ENCODE measurements around the gene YY1. TPM values are rescaled to one million over a fixed set of nuclear protein-coding genes. Genes with fewer than 3 reads are reported as not detected.
A peak's percentile ranks its signal among the peaks of the same experiment; 100 is the strongest.

Gene YY1
- total RNA-seq, 1 experiment from 2014 or later = 83.1 TPM

- TF ChIP-seq, protein P1, sequence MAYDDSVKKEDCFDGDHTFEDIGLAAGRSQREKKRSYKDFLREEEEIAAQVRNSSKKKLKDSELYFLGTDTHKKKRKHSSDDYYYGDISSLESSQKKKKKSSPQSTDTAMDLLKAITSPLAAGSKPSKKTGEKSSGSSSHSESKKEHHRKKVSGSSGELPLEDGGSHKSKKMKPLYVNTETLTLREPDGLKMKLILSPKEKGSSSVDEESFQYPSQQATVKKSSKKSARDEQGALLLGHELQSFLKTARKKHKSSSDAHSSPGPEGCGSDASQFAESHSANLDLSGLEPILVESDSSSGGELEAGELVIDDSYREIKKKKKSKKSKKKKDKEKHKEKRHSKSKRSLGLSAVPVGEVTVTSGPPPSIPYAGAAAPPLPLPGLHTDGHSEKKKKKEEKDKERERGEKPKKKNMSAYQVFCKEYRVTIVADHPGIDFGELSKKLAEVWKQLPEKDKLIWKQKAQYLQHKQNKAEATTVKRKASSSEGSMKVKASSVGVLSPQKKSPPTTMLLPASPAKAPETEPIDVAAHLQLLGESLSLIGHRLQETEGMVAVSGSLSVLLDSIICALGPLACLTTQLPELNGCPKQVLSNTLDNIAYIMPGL (CRISPR knock-in tag; IDR thresholded peaks at IDR 0.05) = peak; percentile 92; the same call in 1 of the 2 replicates
- TF ChIP-seq, protein P2, sequence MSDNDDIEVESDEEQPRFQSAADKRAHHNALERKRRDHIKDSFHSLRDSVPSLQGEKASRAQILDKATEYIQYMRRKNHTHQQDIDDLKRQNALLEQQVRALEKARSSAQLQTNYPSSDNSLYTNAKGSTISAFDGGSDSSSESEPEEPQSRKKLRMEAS (CRISPR knock-in tag; IDR thresholded peaks at IDR 0.05) = peak; percentile 88
- 0 out of 2 replicates have a peak, but pooled peaks have one; percentile 72 for TF ChIP-seq TEAD4 (CRISPR knock-in tag; IDR thresholded peaks at IDR 0.05)
- 0 out of 2 replicates have a peak, but pooled peaks have one; percentile 60 for TF ChIP-seq PREB (CRISPR knock-in tag; IDR thresholded peaks at IDR 0.05; ENCODE audit: borderline replicate concordance)
- peak; percentile 64 for TF ChIP-seq MYBL2 (CRISPR knock-in tag; IDR thresholded peaks at IDR 0.05)
- TF ChIP-seq, protein P3, sequence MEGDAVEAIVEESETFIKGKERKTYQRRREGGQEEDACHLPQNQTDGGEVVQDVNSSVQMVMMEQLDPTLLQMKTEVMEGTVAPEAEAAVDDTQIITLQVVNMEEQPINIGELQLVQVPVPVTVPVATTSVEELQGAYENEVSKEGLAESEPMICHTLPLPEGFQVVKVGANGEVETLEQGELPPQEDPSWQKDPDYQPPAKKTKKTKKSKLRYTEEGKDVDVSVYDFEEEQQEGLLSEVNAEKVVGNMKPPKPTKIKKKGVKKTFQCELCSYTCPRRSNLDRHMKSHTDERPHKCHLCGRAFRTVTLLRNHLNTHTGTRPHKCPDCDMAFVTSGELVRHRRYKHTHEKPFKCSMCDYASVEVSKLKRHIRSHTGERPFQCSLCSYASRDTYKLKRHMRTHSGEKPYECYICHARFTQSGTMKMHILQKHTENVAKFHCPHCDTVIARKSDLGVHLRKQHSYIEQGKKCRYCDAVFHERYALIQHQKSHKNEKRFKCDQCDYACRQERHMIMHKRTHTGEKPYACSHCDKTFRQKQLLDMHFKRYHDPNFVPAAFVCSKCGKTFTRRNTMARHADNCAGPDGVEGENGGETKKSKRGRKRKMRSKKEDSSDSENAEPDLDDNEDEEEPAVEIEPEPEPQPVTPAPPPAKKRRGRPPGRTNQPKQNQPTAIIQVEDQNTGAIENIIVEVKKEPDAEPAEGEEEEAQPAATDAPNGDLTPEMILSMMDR (IDR thresholded peaks at IDR 0.05) = peak; percentile 82
- TF ChIP-seq FOXP1 (CRISPR knock-in tag; IDR thresholded peaks at IDR 0.05; ENCODE audit: borderline replicate concordance) = peak; percentile 64; the same call in 1 of the 2 replicates
- no peak for TF ChIP-seq NR2C2 (CRISPR knock-in tag; IDR thresholded peaks at IDR 0.05)
- no peak for TF ChIP-seq ZNF232 (CRISPR knock-in tag; IDR thresholded peaks at IDR 0.05)
- no peak for TF ChIP-seq MXD4 (CRISPR knock-in tag; IDR thresholded peaks at IDR 0.05; ENCODE audit: borderline replicate concordance)
- TF ChIP-seq E2F1 (CRISPR knock-in tag; IDR thresholded peaks at IDR 0.05) = 0 out of 2 replicates have a peak, but pooled peaks have one; percentile 68
- TF ChIP-seq TCF7 (CRISPR knock-in tag; IDR thresholded peaks at IDR 0.05; ENCODE audit: low read depth) = 0 out of 2 replicates have a peak, but pooled peaks have one; percentile 36
- peak; percentile 71 for TF ChIP-seq ZBTB43 (CRISPR knock-in tag; IDR thresholded peaks at IDR 0.05)
- TF ChIP-seq CREB1 (CRISPR knock-in tag; IDR thresholded peaks at IDR 0.05) = 0 out of 2 replicates have a peak, but pooled peaks have one; percentile 56
- TF ChIP-seq NFATC4 (CRISPR knock-in tag; IDR thresholded peaks at IDR 0.05) = 0 out of 2 replicates have a peak, but pooled peaks have one; percentile 7
- TF ChIP-seq ZNF671 (CRISPR knock-in tag; IDR thresholded peaks at IDR 0.05) = peak; percentile 85; the same call in 1 of the 2 replicates
- TF ChIP-seq ZNF416 (CRISPR knock-in tag; IDR thresholded peaks at IDR 0.05) = peak; percentile 24; the same call in 1 of the 2 replicates
- TF ChIP-seq, protein P4, sequence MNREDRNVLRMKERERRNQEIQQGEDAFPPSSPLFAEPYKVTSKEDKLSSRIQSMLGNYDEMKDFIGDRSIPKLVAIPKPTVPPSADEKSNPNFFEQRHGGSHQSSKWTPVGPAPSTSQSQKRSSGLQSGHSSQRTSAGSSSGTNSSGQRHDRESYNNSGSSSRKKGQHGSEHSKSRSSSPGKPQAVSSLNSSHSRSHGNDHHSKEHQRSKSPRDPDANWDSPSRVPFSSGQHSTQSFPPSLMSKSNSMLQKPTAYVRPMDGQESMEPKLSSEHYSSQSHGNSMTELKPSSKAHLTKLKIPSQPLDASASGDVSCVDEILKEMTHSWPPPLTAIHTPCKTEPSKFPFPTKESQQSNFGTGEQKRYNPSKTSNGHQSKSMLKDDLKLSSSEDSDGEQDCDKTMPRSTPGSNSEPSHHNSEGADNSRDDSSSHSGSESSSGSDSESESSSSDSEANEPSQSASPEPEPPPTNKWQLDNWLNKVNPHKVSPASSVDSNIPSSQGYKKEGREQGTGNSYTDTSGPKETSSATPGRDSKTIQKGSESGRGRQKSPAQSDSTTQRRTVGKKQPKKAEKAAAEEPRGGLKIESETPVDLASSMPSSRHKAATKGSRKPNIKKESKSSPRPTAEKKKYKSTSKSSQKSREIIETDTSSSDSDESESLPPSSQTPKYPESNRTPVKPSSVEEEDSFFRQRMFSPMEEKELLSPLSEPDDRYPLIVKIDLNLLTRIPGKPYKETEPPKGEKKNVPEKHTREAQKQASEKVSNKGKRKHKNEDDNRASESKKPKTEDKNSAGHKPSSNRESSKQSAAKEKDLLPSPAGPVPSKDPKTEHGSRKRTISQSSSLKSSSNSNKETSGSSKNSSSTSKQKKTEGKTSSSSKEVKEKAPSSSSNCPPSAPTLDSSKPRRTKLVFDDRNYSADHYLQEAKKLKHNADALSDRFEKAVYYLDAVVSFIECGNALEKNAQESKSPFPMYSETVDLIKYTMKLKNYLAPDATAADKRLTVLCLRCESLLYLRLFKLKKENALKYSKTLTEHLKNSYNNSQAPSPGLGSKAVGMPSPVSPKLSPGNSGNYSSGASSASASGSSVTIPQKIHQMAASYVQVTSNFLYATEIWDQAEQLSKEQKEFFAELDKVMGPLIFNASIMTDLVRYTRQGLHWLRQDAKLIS (CRISPR knock-in tag; IDR thresholded peaks at IDR 0.05; ENCODE audit: borderline replicate concordance) = 0 out of 2 replicates have a peak, but pooled peaks have one; percentile 35
- no peak for TF ChIP-seq HMGA2 (CRISPR knock-in tag; IDR thresholded peaks at IDR 0.05)
- TF ChIP-seq ZNF423 (CRISPR knock-in tag; IDR thresholded peaks at IDR 0.05) = peak; percentile 50; the same call in 1 of the 2 replicates
These were observed 46.3 kb downstream of the YY1 start (continued) for GRCh38 chr14:100285021-100285912.
